Measurements from ENCODE around the gene PDE4B.

Gene PDE4B

DNA sequence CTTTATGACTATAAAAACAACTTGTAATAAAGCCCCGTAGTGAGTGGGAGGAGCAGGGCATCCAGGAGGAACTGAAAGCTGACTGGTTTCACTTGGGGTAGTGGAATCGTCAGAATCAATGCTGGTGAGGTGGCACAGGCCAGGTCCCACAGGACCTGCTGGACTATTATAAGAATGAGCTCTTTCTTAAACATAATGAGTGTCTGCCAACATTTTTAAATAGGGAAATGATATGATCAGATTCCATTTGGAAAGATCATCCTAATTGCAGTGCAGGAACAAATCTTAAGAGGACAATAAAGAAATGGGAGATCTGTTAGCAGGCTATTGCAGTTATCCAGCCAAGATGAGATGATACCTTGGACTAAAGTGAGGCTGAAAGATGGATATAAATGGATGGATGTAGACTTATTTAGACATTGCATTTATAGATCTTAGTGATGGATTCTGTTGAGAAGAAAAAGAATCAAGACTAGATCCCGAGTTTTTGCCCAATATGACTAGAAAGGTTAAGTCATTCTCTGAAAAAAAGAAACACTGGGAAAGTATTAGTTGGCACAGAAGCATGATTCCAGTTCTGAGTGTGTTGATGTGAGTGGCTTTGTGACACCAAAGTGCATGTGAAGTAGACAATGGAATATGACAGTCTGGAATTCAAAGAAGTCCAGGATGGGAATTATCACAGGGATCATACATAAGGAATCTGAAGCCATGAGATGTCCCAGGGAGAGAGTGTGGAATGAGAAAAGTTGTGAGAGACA, 587.9 kb downstream of the PDE4B start:
- DNase-seq (ENCODE audit: low spot score), result no peak
- TF ChIP-seq, protein P1, sequence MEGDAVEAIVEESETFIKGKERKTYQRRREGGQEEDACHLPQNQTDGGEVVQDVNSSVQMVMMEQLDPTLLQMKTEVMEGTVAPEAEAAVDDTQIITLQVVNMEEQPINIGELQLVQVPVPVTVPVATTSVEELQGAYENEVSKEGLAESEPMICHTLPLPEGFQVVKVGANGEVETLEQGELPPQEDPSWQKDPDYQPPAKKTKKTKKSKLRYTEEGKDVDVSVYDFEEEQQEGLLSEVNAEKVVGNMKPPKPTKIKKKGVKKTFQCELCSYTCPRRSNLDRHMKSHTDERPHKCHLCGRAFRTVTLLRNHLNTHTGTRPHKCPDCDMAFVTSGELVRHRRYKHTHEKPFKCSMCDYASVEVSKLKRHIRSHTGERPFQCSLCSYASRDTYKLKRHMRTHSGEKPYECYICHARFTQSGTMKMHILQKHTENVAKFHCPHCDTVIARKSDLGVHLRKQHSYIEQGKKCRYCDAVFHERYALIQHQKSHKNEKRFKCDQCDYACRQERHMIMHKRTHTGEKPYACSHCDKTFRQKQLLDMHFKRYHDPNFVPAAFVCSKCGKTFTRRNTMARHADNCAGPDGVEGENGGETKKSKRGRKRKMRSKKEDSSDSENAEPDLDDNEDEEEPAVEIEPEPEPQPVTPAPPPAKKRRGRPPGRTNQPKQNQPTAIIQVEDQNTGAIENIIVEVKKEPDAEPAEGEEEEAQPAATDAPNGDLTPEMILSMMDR (IDR thresholded peaks at IDR 0.05; ENCODE audit: borderline replicate concordance, control extremely low read depth, extremely low read depth, insufficient read depth, missing control alignments), result no peak
- in situ Hi-C loops (cut with MboI; ENCODE audit: low sequenced_read_pairs, unreplicated experiment), result no loop called here

DNA sequence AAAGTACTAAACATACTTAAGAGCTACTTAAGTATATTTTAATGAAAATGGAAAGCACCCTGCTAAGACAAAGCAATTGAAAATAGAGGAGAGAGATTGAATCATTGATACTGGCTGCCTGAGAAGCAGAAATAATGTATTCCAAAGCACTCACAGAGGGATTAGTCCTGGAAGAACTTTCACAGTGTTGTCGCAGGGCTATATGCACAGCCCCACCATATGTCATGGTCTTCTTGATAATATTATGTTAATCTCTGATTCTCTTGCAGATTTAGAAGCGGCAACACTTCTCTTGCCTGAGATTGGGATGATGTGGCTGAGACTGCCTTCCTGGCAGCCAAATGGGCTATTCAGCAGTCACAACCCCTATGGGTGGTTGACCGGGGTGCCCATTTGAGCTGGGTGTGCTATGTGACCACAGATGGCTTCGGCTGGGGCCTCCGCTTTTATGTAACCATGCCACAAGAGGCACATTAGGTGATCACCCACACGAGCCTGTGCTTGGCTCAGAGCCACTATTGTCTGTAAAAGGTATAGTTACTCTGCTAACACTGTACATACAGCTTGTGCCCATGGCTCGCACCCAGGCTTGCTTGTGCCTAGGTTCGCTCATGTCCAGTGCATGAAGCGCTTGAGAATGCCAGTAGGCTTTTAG, 589.1 kb downstream of the PDE4B start:
- no peak for DNase-seq (ENCODE audit: low spot score)
- in situ Hi-C loops (cut with MboI; ENCODE audit: low sequenced_read_pairs, unreplicated experiment), result no loop called here
- TF ChIP-seq, protein P1 (IDR thresholded peaks at IDR 0.05; ENCODE audit: borderline replicate concordance, control extremely low read depth, extremely low read depth, insufficient read depth, missing control alignments), result no peak

DNA sequence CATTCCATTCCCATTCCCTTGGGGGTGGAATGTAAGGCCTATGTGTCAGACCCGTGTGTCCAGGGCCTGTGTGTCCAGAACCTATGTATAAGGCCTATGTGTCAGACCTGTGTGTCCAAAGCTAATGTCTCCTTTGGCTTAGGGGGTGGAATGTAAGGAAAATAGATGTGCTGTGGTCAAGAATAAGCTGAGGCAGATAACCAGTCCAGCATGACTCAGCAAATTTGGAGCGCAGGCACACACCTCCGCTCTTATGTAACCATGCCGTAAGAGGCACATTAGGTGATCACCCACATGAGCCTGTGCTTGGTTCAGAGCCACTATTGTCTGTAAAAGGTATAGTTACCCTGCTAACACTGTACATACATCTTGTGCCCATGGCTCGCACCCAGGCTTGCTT, 590.5 kb downstream of the PDE4B start:
- in situ Hi-C loops (cut with MboI; ENCODE audit: low sequenced_read_pairs, unreplicated experiment), result no loop called here
- no peak for DNase-seq (ENCODE audit: low spot score)
- TF ChIP-seq, protein P1 (IDR thresholded peaks at IDR 0.05; ENCODE audit: borderline replicate concordance, control extremely low read depth, extremely low read depth, insufficient read depth, missing control alignments), result no peak

DNA sequence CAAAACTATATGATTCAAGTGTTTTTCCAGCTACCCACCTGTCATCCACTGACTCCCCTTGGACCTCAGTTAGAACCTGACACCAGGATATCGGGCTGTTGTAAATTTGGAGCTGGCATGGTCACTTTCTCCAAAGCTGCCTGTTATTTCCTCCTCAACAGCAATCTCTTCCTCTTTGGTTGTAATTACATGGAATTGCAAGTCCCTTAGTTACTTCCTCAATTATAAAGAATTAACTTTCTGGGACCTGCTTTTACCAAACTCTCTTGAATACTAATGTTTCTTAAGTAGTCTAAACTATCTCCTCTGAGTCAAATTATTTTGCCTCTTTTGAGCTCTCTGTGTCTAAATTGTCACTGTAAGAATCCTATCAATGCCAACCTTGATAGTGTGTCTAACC, 590.9 kb downstream of the PDE4B start:
- no peak for DNase-seq (ENCODE audit: low spot score)
- in situ Hi-C loops (cut with MboI; ENCODE audit: low sequenced_read_pairs, unreplicated experiment), result no loop called here
- TF ChIP-seq, protein P1 (IDR thresholded peaks at IDR 0.05; ENCODE audit: borderline replicate concordance, control extremely low read depth, extremely low read depth, insufficient read depth, missing control alignments), result no peak

DNA sequence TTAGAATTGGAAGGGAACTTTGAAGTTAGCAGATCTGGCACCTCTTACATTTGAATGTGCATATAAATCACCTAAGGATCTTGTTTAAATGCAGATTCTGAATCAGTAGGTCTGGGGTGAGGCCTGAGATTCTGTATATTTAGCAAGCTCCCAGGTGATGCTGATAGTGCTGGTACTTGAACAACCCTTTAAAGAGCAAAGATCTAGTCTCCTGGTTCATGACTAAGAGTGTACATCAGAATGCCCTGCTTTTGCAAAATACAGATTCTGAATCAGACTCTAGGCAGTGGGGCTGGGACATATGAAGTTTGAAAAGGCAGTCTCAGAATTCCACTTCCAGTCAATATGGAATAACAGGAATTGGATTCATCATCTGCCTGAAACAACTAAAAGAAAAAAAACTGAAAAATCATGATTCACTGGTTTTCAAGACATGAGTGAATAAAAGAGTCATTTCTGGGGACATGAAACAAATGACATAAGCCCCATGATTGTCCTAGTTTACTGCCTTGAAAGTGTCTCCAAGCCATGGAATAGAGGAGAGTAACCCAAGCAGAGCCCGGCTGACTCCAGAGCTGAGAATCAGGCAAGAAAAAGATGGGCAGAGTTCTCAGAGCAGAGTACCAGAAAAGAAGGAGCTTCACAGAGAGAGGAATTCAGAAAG, 591.7 kb downstream of the PDE4B start:
- no peak for DNase-seq (ENCODE audit: low spot score)
- in situ Hi-C loops (cut with MboI; ENCODE audit: low sequenced_read_pairs, unreplicated experiment), result no loop called here
- TF ChIP-seq, protein P1 (IDR thresholded peaks at IDR 0.05; ENCODE audit: borderline replicate concordance, control extremely low read depth, extremely low read depth, insufficient read depth, missing control alignments), result no peak

DNA sequence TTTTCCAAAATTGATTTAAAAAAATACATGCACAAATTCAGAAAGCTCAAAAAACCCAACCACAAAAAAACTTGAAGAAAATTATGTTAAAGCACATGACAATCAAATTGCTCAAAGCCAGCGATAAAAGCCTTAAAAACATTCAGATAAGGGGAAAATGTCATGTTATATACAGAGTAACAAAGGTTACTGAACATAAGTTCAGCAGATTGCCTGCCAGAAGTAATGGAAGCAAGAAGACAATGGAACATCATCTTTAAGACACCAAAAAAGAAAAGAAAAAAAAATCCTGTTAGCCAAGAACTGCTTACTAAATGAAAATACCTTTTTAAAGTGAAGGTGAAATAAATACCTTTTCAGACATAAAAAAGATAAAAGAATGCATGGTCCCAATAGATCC, 594.0 kb downstream of the PDE4B start:
- DNase-seq (ENCODE audit: low spot score), result no peak
- in situ Hi-C loops (cut with MboI; ENCODE audit: low sequenced_read_pairs, unreplicated experiment), result no loop called here
- TF ChIP-seq, protein P1 (IDR thresholded peaks at IDR 0.05; ENCODE audit: borderline replicate concordance, control extremely low read depth, extremely low read depth, insufficient read depth, missing control alignments), result no peak

All from GM13976 (cell line).